DOHH2 (cell line): ENCODE data around the gene LSM2.

Experiments
- CTCF ChIP-seq: fragments of 200-600 bp; sonication (generic); IDR thresholded peaks from one replicate; pipeline ENCODE4 v1.5.1; 2014; ENCODE audit warnings: antibody characterized with exemption, mild to moderate bottlenecking, low read depth, low read length; ENCODE audit not compliant: poor library complexity, severe bottlenecking
- EZH2phosphoT487 ChIP-seq: fragments of 200-600 bp; sonication (generic); IDR thresholded peaks from 2 replicates; pipeline ENCODE4 v1.6.1; 2017; ENCODE audit warnings: borderline replicate concordance, mild to moderate bottlenecking, antibody characterized with exemption, low read length, moderate library complexity, mixed read lengths

GRCh38 chr6:31777667-31778050 is 29.1 kb downstream of the LSM2 start:
- TF ChIP-seq CTCF = no peak
- TF ChIP-seq EZH2phosphoT487 = no peak
